ENCODE data around the gene EXOC7.

EXOC7 gene

GRCh38 chr17:76121932-76122430 lies 18.4 kb upstream of the EXOC7 start:
- no peak for DNase-seq (ENCODE audit: low read depth in 3 of 3)

DNA sequence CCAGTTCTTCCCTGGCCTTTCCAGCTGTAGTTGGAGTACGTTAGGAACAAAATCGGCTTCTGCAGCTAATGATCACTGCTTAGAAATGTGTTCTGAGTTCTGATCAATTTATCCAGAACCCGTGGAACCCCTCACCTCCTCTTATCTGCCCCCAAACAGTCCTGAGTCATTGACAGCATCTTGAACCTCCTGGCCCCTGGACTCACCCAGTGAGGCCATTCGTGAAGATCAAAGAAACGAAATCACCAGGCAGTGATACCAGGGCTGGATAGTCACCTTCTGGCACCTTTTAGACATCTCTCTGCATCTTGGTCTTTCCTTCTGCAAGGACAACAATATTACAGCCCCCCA lies 17.0 kb upstream of the EXOC7 start:
- DNase-seq (ENCODE audit: low read depth in 3 of 3) = no peak

GRCh38 chr17:76119409-76120371 lies 16.1 kb upstream of the EXOC7 start:
- DNase-seq (ENCODE audit: low read depth in 3 of 3) = no peak

DNA sequence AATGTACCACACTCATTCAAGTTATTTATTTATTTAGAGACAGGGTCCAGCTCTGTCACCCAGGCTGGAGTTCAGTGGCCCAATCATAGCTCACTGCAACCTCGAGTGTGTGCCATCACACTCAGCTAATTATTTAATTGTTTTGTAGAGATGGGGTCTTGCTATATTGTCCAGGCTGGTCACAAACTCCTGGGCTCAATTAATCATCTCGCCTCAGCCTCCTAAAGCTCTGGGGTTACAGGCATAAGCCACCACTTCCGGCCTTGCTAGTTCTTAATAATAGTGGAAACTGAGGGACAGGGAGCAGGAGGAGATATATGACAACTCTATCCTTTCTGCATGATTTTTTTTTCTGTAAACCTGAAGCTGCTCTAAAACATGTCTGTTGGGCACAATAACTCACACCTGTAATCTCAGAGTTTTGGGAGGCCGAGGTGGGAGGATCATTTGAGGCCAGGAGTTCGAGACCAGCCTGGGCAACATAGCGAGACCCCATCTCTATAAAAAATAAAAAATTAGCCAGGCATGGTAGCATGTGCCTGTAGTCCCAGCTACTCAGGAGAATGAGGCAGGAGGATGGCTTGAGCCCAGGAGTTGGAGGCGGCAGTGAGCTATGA lies 11.7 kb upstream of the EXOC7 start:
- no peak for DNase-seq (ENCODE audit: low read depth in 3 of 3)

DNA sequence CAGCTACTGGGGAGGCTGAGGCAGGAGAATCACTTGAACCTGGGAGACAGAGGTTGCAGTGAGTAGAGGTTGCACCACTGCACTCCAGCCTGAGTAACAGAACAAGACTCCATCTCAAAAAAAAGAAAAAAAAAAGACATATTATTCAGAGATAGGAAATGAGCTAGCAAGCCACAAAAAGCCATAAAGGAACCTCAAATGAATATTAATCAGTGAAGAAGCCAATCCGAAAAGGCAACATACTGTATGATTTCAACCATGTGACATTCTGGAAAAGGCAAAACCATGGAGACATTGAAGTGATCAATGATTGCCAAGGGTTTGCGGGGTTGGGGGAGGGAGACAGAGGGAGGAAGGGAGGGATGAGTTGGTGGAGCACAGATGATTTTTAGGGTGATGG lies 8.4 kb upstream of the EXOC7 start:
- DNase-seq (ENCODE audit: low read depth in 3 of 3) = no peak

GRCh38 chr17:76107509-76107908 lies 3.9 kb upstream of the EXOC7 start:
- DNase-seq (ENCODE audit: low read depth in 3 of 3) = no peak

DNA sequence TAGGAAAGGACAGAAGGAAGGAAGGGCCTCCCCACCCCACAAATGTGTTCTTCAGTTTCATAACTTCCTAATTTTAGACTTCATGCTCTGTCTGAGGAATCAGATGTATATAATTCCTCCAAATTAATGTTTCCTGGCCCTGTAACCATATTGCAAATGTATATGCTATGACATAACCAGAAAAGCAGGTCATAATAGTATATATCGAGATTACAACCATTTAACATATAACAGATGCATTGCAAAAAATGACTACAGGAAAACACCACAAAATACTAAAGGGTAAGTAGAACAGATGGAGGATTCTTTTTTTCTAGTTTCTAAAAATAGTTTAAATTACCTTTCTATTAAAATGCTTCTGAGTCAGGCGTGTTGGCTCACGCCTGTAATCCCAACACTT lies 3.1 kb upstream of the EXOC7 start:
- no peak for DNase-seq (ENCODE audit: low read depth in 3 of 3)

- no peak for DNase-seq (ENCODE audit: low read depth in 3 of 3)
Measured at GRCh38 chr17:76104896-76105231, 1.3 kb upstream of the EXOC7 start.

DNA sequence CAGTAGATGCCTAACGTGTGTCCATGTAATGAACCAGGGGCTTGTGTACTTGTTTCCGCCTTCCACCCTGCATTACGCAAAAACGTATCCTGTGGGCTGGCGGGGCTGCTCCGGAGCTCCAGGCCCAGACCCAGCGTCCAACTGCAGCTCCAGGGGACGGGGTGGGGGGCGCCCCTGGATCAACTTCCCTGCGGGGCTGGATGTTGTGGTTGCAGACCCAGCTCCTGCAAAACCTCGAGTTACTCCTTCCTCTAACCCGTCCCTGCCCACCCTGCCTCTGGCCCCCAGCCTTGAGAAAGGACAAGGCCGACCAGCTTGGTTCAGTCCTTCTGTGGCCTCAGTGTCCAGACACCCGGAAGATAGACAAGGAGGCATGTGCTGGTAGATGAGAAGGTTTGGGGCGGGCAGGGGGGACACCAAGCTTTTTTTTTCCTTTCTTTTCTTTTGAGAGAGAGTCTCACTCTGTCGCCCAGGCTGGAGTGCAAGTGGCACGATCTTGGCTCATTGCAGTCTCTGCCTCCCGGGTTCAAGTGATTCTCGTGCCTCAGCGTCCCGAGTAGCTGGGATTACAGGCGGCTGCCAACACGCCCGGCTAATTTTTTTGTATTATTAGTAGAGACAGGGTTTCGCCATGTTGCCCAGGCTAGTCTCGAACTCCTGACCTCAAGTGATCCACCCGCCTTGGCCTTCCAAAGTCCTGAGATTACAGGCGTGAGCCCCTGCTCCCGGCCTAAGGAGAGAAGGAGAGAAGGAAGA lies 731 bp upstream of the EXOC7 start:
- DNase-seq (ENCODE audit: low read depth in 3 of 3) = no peak

DNA sequence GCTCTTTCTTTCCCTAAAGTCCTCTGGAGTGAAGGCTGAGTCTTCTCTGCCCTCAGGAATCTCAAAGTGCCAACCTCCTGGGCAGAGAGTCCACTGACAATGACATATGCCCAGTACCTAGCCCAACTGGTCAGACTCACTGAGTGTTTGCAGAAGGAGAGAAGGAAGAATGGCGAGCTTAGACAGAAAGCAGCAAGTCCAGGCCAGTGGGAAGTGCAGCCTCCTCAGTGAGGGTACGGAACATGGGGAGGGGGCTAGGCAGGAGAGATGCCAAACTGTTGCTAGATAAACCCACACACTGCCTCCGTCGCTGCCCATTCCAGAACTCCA lies 678 bp downstream of the EXOC7 start:
- no peak for DNase-seq (ENCODE audit: low read depth in 3 of 3)

- no peak for DNase-seq (ENCODE audit: low read depth in 3 of 3)
Measured at GRCh38 chr17:76097716-76098295, 5.8 kb downstream of the EXOC7 start.

DNA sequence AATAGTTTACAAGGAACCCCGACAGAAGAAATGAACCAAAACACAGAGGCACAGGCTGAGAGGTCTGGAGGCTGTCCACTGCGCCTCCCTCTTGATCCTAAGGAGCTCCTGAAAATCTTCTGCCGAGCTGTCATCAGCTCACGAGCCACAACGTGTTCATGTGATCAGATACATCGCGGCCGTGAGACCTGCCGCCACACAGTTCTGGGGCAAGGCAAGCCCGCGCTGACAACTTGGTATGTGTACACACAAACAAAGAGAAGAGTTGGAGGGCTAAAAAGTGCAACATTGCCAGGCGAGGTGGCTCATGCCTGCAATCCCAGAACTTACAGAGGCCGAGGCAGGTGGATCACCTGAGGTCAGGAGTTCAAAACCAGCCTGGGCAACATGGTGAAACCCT lies 7.6 kb downstream of the EXOC7 start:
- no peak for DNase-seq (ENCODE audit: low read depth in 3 of 3)

DNA sequence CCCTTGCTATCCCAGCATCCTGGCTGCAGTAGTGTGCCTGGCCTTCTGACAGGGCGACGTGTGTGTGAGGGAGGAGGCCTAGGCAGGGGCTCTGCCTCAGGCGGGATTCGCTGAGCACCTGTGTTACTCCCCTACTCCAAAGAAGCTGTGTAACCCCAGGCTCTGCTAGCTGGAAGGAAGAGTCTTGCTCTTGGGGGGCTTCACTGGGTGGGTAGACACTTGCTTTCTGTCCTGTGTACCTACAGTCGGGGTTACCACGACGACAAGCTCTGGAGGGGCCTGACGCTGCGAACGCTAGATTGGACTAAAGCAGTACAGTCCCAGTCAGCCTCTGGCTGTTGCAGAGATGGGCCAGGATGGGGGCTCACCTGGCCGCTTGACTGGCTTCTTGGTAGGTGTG lies 9.5 kb downstream of the EXOC7 start:
- no peak for DNase-seq (ENCODE audit: low read depth in 3 of 3)

GRCh38 chr17:76092526-76093413 lies 10.8 kb downstream of the EXOC7 start:
- DNase-seq (ENCODE audit: low read depth in 3 of 3) = no peak

DNA sequence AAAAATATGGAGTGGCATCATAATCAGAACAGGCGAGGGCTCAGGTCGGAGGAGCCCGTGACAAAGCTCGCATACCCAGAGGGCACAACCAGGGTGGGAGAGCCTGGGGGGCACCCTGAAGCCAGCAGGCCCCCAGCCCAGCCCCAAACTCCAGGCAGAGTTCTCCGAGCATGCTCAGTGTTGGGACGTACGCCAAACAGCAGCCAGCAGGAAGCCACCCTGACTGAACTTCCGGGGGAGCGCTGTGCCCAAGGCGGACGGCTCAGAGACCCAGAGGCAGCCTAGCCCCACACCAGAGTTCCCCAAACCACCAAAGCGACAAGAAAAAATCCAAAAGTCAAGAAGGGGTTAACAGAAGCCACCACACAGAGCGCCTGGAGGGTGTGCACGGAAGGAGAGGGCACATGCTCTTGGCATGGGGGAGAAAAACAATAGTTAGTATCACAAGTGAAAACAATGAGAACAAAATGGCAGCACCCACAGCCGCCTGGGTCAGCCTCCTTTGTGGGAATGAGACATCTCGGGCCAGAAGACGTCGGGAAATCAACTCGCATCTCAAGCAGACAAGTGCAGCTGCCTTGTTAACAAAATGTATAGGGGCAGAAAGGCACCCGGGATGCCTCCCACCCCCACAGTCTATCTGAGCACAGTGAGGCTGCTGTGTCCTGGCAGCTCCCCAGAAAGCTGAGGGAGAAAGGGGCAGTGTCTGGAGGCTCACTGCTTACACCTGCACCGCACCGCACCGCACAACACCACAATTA lies 11.9 kb downstream of the EXOC7 start:
- no peak for DNase-seq (ENCODE audit: low read depth in 3 of 3)

DNA sequence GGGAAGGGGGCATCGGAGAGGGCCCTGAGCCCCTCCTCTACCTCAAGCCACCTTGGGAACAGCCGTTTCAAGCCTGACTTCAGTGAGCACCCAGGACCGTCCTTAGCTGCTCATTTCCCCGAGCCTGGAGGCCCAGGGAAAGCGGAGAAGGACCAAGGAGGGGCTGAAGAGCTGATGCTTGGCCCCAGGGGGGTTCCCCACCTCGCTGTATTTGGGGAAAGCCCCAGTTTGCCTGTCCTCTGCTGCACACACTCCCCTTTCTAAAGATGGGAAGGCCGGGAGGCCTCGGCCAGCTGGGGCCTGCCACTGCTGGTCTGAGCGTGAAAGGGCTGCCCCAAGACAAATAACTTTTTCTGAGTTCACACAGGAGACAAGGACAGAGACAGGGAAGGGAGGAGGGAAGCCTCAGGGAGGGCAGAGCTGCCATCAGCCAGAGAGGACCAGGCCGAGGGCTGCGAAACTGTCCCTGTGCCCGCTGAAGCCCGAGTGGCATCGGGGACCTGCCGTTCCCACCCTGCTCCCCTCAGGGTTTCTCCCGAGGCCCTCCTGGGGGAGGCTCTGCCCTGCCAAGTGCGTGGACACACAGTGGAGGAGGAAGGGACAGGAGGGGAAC lies 13.0 kb downstream of the EXOC7 start:
- DNase-seq (ENCODE audit: low read depth in 3 of 3) = no peak

DNA sequence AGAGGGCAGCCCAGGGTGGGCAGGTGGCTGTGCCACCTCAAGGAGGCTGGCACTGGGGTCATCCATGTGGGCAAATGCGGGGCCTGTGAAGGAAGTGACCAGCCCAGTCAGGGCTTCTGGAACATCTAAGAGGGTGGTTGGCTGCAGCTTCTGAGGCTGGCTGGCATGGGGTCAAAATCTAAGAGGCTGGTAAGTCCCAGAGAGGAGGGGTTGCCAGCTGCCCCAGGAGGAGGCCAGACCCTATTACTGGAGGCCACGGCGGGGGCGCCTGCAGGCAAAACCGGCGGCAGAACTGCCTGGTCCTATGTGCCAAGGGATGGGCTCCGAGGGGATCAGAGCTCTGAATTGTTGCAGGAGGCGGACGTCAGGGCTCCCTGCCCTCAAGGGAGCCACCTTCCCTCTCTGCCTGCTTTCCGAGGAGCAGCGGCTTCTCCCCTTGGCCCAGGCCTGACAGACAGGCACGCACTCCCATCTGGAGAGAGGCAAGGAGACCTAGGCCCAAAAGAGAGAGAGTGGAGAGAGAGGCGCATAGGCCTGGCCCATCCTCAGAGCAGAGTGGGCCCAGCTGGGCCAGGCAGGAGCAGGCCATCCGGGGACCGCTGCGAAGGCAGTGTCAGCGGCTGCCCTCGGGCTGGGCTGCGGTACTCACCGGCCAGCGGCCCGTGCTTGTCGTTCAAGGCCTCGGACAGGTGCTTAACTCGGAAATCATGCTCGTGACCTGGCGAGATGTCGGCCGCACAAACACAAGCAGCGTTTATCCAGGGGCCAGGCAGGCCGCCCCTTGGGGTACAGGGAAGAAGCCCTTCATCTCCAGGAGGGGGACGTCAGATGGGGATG lies 13.7 kb downstream of the EXOC7 start:
- no peak for DNase-seq (ENCODE audit: low read depth in 3 of 3)

DNA sequence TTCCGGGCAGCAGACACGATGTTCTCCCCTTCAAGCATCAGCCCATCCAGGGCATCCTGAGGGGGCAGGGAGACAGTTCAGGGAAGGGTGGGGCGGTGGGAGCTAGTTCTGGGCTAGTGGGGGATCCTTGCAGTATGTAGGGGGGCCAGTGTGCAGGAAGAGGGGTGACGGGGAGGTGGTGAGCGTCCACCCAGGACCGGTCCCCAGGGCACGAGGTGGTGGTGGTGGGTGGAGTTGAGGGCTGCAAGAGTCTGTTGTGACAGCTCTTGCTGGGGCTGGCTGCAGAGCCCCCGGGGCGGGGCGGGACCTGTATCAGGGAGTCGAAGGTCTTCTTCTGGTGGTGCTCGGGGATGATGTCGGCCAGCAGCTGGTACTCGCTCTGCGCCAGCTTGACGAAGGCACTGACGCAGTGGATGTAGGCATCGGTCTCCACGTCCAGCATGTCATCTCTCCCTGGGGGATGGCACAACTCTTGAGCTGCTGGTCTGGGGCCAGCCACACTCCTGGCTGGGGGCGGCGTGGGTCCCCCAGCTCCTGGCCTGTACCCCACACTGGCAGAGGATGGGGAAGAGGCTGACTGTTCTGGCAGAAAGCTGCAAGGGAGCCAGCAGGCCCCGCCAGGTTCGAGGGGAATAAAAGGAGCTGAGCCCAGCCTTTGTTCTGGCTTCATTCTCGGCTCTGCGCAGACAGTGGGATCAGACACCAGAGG lies 14.6 kb downstream of the EXOC7 start:
- no peak for DNase-seq (ENCODE audit: low read depth in 3 of 3)
